GM12801 (cell line): ENCODE results near the gene ATF4.

Source experiments
- TF ChIP-seq, protein P1 (sequence below): IDR thresholded peaks from one replicate; pipeline ENCODE4 v1.5.1; 2011; ENCODE audit warnings: control low read depth; ENCODE audit not compliant: insufficient read length; ENCODE audit errors: extremely low read depth

ATF4 gene

DNA sequence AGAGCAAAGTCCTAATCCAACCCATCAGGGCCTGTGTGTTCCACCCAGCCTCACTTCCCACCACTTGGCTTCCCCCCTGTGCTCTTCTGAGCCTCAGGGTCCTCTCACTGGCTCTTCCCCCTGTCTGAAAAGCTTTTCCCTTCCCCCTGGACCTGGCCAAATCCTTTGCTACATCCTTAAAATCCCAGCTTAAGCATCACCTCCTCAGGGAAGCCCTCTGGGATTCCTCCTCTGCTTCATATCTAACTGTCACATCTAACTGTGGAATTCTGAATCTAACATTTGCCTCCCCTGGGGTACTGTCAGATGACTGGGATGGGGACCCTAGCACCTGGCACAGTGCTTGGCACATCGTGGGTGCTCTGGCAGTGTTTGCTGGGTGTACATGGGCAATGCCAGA is 51.2 kb downstream of the ATF4 start:
- TF ChIP-seq, protein P1, sequence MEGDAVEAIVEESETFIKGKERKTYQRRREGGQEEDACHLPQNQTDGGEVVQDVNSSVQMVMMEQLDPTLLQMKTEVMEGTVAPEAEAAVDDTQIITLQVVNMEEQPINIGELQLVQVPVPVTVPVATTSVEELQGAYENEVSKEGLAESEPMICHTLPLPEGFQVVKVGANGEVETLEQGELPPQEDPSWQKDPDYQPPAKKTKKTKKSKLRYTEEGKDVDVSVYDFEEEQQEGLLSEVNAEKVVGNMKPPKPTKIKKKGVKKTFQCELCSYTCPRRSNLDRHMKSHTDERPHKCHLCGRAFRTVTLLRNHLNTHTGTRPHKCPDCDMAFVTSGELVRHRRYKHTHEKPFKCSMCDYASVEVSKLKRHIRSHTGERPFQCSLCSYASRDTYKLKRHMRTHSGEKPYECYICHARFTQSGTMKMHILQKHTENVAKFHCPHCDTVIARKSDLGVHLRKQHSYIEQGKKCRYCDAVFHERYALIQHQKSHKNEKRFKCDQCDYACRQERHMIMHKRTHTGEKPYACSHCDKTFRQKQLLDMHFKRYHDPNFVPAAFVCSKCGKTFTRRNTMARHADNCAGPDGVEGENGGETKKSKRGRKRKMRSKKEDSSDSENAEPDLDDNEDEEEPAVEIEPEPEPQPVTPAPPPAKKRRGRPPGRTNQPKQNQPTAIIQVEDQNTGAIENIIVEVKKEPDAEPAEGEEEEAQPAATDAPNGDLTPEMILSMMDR = no peak
